GM19395 (cell line): ENCODE results near the gene TMEM266.

Source experiments
- ATAC-seq: cut with Tn5 transposase; IDR thresholded peaks from one replicate; pipeline ENCODE4 v1.9.1; 2021; ENCODE audit warnings: mild to moderate bottlenecking, moderate library complexity; ENCODE audit not compliant: unreplicated experiment

Gene TMEM266

DNA sequence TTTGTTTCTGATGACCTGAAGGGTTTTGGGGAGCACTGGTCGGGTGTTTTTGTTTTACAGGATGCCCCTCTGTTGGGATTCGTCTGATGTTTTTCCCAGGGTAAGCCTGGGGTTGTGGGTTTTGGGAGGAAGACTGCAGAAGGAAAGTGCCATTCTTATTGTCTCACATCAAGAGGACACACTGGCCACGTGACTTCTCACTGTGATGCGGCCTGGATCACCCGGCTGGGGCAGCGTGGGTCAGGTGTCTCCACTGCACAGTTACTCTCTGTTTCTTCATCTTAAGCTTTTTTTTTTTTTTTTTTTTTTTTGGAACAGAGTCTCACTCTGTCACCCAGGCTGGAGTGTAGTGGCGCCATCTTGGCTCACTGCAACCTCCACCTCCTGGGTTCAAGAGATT lies 120.5 kb downstream of the TMEM266 start:
- no peak for ATAC-seq

DNA sequence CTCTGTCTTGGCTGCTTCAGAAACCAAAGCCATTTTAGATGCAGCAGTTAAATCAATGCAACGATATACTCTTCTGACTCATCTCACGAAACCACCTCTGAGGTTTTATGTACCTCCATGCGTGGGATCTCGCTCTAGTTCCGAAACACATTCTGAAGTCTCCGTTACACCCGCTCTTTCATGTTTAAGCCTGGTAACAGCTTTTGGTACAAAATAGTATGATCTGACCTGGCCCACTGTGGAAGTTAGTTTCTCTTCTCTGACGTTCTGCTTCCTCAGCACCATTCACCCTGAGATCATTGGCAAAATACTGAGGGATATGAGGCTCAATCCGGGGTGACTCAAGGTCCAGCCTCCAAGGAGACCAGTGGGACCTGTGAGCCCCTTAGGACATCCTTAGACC lies 121.9 kb downstream of the TMEM266 start:
- ATAC-seq: peak; percentile 58

DNA sequence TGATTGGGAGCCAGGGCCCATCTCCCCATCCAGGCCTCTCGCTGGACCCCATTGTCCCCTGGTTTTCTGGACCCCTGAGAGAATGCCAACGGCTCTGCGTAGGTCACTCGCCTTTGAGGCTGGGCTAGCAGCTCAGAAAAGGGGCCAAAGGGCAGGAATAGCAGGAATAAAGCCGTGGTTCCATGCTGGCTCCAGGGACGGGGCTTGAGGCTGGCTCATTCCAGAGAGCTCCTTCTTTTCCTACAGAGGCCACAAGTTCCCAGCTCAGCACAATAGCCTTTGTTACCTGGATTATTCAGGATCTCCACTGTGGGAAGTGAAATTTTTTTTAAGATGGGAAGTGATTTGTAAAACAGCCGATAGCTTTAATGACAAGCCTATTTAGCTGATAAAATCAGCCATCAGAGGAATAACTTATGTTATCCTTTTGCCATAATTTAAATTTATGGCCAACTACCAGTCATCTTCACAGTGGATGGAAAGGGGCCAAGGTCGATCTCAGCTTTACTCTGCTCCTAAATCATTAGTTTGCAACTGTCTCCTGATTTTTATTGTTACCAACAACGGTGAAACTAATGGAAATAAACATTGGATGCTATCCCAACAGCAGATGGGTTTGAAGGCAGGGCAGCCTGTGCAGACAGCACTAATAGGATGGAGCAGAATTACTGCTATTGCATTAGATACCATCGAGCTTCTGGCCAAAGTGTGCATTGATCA lies 124.3 kb downstream of the TMEM266 start:
- ATAC-seq: no peak

DNA sequence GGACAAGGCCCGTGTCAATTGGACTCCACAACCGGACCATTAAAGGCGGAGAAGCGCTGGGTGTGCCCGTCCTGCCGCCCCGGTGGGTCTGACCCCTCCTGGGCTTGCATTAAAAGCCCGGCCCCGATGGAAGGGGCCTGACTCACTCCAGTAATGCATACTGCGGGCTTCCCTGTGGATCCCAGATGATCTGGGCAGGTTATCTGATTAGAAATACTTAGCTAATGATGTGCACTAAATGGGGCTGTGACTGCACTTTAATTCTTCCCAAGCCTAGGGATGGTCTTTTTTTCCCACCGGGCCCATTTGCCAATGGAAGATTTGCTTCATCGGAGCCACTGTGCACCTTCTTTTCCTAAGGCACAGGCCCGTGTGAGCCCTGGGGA lies 124.9 kb downstream of the TMEM266 start:
- ATAC-seq: no peak

DNA sequence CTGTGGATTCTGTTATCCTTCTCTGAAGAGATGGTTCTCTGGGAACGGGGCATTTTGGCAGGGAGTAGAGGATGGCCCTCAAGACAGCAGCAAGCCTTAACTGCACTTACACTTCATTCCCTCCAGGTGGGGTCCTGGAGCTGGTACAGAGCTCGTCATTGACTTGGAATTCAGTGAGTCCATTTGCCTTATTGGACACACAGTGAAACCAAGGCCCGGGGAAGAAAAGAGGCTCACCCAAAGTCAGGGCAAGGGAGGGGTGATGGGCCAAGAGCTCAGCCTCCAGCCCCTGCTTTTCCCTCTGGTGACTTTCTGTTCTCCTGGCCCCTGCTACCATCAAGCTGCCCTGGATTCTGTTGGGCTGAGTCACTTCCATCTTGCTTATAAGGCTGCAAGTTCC lies 125.9 kb downstream of the TMEM266 start:
- ATAC-seq: no peak

DNA sequence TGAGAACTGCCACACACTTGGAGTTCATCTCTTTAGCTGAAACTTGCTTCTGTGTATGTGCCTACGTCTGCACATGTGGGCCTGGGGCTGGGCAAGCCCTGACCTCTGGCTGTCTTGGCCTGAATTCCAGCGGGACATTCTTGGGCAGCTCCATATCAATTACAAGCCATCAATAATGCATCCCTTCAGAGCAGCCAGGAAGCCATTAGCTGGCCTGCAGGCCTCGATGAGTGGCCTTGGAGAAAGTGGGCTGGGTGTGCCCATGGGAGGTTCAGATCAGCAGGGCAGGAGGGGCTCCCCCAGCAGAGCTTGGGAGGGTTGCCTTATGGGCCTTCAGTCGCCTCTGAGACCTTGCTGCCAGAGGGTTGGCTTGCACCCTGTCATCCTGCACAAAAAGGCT lies 127.4 kb downstream of the TMEM266 start:
- no peak for ATAC-seq

DNA sequence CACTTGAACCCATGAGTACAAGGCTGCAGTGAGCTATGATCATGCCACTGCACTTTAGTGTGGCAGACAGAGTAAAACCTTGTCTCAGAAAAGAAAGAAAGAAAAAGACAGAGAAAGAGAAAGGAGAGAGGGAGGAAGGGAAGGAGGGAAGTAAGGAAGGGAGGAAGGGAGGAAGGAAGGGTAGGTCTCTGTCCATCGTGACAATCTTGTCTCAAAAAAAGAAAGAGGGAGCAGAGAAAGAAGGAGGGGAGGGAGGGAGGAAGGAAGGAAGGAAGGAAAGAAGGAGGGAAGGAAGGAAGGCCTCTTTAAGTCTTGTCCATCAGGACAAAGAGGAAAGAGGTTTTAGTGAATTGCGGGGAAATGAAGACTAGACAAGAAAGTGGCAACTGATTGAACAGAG lies 129.3 kb downstream of the TMEM266 start:
- ATAC-seq: no peak

DNA sequence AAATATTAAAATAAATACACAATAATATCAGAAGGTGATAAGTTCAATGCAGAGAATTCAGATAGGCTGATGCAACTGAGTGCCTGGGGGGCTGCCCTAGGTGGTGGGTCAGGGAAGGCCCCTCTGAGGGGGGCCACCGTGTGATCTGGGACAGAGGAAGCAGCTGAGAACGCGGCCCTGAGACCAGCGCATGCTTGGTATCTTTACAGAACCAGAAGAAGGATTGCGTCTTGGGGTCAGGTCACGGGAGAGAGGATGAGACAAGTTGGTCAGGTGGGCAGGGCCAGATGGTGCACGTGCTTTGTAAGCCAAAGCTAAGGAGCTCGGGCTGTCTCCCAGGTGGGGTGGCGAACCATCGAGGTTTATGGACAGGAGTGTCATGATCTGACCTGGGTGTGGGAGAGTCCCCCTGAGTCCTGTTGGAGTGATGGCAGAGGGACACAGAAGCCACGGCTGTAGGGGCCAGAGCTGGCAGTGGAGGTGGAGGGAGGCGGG lies 130.3 kb downstream of the TMEM266 start:
- ATAC-seq: no peak

DNA sequence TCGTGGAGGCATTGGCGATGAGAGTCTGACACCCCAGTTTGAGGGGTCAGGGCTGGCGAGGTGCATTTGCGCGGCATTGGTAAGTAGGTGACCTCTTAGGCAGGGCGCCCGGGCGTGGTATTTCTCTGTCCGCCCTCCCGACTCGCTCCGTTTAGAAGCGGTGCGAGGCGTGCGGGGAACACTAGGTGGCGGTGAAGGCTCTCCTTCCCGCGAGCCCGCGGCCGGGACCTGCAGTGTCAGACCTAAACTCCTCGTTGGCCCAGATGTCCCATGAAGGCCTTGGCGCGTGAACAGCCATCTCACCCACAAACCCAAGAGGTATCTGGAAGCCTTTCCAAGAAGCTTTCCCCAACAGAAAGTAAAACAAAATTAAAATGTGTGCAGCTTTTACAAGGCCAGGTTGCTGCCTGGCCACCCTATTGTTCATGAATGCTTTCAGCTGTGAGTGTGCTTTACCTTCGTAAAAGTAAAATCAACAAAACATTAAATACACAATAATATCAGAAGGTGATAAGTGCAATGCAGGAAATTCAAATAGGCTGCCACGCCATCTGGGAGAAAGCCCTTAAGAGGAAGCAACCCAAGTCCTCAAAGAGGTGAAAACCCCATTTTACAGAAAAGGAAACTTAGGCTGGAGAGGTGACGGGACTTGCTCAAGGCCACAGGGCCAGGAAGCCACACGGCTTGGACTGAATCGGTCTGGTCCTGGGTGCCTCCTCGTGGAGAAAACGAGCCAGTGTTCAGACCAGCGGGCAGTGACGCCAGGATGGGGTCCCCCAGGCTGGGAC lies 131.2 kb downstream of the TMEM266 start:
- ATAC-seq: peak; percentile 90

DNA sequence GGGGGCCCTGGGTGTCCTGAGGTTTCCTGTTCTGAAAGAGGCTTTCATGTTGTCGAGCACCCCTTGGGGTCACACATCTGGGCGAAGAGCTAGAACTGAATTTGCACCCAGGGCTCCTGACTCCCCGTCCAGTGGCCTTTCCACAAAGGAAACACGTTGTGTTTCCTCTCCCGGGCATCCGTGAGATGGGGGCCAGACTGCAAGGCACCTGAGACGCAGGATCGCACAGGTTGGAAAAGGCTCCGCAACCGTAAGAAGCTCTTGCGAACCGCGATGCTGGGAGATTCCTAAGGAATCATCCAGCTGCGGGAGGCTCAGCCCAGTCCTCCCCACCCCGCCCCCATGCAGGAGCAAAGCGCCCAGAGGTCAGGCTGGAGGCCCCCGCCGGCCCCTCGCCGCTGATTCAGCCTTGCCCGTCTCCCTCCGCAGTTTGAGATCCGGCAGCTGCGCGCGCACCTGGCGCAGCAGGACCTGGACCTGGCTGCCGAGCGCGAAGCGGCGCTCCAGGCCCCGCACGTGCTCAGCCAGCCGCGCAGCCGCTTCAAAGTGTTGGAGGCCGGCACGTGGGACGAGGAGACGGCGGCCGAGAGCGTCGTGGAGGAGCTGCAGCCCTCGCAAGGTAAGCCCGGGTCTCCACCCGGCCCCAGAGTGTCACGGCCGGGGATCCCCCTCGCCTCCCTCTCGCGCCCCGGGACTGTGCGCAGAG lies 131.9 kb downstream of the TMEM266 start:
- ATAC-seq: no peak

DNA sequence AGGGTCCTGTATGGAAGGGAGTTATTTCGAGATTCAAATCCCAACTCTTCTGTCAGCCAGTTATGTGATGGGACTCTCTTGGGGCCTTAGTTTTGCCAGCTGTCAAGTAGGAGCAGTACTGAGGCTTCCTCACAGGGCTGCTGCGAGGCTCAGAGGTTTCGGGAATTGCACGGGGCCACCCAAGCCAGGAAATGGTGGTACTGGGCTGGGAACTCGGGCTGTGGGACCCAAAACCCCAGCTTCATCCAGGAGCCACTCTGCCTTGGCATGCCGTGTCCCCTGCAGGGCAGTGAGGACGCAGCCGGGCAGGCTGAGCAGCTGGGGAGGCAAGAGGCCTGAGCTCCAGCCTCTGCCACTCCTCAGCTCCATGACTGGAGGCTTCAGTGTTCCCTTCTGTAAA lies 132.9 kb downstream of the TMEM266 start:
- ATAC-seq: no peak

DNA sequence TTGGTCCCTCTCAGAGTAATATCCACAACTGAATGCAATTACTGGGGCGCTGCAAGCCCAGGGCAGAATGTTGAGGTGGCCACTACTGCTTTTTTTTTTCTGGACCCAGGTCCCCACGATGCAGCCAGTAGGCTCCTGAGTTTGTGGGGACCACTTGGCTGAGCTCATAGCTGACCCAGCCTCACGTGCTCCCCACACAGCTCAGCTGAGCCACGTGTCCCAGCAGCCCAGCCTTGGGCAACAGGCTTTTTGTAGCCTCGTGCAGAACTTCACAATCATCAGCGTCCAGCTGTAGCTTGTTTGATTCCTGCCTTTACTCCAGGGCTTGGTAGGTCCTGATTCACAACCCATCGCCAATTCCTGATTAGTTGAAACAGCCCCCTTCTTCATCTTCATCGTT lies 134.1 kb downstream of the TMEM266 start:
- no peak for ATAC-seq

DNA sequence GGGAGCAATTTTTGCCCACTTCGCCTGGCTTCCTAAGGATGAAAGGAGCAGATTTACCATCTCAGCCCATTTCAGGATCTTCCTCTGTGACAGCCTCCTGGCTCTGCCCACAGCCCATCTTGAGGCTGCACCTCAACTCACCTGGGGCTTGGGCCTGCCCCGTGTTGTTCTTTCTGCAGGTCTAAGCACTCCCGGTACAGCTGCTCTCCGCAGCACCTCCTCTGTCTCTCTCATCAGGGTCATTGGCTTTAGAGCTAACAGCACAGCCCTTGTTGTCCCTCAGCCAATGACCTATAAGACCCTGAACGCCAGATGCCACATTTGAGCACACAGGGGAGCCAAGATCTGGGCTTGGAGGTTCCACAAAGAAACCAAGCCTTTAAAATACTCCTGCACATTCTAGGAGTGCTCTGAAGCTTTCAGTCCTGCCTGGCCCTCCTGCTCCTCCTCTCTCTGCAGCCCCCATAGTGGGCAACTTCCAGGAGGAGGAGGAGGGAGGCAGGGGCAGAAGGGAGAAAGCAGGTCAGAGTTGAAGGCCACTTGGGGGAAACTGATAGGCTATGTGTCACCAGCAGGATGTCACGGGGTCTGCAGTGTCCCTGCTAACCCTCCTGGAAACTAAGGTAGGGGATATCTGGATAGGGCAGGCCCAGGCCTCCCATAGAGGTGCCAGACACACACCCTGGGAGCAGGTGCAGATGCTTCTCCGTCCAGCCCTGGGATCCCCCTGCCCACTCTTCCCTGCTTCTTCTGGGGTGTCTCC lies 135.9 kb downstream of the TMEM266 start:
- no peak for ATAC-seq

DNA sequence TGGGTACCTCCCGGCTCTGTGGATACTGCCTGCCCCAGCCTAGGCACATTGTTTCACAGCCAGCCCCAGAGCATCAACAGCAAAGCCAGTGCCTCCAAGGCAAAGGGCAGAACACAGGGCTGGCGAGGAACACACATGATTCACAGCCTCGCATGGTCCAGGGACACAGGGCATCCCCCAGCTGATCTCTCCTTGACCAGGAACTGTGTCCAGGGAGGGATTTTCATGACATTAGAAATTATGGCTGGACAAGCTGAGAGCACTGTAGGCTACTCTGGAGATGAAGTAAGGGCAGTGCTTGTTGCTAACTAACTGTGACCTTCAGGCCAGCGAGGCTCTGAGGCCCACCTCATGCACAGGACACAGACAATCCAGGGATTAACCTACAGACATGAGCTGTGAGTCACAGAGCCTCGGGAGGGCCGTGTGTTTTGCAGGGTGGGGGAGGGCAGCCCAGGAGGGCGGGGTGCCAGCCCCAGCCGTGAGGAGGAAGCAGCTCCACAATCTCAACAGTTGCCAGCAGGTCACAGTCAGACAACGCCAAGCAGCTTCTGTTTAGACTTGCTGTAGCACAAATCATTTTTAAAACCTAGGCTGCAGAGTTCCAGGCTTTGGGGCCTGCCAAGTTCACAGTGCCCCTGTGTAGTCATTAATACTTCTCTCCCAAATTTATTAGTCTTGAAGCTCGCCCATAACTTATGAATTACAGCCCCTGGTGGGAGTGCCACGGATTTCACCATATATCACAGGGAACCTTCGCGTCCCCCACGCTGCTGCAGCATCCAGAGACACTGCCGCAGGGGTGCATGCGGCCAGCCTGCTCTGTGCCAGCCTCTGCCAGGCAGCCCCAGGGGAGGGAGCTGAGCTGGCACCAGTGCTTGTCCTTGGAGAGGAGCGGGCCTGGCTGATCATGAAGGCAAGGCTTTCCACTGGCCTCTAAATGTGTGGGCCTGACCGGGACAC lies 136.8 kb downstream of the TMEM266 start:
- ATAC-seq: no peak

DNA sequence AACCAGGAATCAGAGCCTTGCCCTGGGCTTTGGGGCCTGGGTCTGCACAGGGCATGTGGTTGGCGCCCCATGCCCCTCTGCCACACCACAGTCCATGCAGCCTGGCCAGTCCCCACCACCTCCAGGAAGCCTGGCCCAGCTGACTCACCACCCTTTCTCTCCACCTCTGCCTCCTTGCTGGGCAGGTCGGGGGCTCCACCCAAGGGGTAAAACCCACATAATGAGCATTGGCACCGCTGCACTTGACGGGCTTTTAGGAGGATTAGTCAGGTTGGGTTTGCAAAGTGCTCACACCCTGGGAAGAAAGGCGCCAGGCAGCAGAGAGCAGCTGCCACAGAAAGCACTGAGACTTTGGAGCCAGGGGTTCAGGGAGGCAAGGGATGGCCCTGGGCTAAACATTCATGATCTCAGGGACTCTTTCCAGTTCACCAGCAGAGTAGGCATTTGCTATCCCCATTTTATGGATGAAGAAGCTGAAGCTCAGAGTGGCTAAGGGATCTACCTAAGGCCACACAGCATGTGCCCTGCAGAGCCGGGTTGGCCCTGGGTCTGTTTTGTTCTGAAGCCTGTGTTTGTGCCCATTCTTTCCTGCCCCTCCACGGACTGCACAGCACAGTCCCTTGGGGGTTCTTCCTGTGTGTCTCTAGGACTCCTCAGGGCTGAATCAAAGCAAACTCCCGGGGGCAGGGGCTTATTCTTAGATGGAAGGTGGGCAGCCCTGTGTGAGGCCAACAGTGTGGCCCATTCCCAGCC lies 138.1 kb downstream of the TMEM266 start:
- ATAC-seq: no peak

DNA sequence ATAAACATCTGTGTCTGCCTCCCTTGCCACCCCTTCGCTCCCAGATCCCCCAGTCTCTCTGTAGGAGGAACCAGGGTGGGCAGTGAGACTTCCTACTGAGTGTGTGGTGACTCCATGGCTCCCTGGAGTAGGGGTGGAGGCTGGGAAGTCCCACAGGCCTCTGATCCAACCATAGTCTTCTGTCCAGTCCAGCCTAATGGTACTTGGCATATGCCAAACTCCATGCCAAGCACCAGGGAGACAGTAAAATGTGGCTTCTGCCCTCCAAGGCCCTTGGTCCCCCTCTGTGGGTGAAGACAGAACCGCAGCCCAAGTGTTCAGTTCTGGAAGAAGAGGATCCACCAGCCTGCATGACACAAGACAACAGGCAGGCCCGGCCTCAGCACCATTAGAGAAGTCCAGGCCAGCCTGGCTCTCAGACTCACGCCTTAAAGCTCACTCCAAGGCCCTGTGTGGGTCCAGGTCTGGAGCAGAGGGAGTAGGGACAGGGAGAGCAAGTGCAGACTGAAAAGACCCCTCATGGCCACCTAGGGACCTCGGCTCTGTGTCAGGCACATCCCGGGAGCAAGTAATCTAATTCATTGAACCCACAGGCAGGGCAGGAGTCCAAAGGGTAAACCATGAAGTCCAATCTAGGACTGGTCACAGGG lies 138.8 kb downstream of the TMEM266 start:
- no peak for ATAC-seq

DNA sequence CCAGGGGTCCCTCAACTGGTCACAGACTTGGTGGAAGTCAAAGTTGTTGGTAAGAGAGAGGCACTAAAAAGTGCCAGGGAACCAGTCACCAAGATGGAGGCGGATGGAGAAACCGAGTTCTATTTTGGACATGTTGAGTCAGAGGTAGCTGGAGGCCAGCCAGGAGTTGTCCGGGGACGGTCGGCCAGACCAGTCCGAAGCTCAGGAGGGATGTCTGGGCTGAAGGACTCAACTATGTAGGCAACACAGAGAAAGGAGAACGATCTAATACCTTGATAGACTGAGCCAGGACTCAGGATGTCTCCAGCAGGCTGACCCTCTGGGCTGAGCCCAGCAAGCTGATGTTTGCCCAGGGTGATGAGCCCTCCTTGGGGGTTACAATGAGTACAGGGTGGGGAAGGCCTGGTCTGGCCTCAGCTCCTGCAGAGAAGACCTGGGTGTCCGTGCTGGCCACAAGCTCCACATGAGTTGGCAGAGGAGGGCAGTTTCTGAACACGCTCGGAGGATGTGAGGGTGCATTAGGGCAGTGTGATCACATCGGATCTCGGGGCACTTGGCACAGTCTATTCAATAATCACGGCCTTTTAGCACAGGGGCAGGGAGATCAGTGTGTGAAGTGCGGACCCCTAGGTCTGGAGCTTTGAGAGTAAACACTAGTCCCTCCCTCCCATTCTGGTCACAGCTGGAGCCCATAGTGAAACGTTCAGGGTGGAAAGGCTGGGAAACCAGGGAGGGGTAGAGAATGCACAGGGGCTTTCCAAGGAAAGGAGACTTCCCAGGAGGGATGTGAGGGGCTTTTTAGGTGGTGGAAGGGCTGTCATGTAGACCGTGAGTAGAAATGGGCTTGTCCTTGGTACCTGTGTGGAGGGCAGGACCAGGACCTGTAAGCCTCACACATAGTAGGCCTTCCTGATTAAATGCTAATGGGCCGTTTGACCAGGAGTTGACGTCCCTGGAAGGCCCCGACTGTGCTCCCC lies 139.6 kb downstream of the TMEM266 start:
- no peak for ATAC-seq

DNA sequence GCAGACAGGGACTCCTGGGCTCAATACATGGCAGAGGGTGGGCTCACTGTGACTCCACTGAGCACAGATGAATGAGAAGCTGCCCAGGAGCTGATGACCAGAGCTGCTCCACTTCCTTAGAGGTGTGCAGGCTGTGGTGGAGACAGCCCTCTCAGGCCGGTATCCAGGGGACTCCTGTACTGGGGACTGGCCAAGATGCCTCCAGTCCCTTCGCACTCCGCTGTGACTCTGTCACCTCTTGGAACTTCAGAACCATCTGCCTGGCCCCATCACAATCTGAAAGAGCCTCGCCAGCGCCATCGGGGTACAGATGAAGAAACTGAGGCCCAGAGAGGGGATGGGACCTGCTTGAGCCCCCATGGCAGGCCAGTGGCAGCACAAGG lies 140.3 kb downstream of the TMEM266 start:
- no peak for ATAC-seq
